ENCODE data around the gene SLCO6A1.

The SLCO6A1 gene

GRCh38 chr5:102498271-102499034, at the start of gene SLCO6A1:
TSS of gene SLCO6A1 (minus strand) at chr5:102499001. CDS start at chr5:102498844, 157 bp downstream.
- TF ChIP-seq, protein P1, sequence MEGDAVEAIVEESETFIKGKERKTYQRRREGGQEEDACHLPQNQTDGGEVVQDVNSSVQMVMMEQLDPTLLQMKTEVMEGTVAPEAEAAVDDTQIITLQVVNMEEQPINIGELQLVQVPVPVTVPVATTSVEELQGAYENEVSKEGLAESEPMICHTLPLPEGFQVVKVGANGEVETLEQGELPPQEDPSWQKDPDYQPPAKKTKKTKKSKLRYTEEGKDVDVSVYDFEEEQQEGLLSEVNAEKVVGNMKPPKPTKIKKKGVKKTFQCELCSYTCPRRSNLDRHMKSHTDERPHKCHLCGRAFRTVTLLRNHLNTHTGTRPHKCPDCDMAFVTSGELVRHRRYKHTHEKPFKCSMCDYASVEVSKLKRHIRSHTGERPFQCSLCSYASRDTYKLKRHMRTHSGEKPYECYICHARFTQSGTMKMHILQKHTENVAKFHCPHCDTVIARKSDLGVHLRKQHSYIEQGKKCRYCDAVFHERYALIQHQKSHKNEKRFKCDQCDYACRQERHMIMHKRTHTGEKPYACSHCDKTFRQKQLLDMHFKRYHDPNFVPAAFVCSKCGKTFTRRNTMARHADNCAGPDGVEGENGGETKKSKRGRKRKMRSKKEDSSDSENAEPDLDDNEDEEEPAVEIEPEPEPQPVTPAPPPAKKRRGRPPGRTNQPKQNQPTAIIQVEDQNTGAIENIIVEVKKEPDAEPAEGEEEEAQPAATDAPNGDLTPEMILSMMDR (conservative IDR thresholded peaks at IDR 0.05; ENCODE audit: low read length) = no peak
- no peak for DNase-seq (ENCODE audit: low read depth)
- no peak within 1 kb of the TSS for H3K4me3 ChIP-seq (ENCODE audit: low read length)

DNA sequence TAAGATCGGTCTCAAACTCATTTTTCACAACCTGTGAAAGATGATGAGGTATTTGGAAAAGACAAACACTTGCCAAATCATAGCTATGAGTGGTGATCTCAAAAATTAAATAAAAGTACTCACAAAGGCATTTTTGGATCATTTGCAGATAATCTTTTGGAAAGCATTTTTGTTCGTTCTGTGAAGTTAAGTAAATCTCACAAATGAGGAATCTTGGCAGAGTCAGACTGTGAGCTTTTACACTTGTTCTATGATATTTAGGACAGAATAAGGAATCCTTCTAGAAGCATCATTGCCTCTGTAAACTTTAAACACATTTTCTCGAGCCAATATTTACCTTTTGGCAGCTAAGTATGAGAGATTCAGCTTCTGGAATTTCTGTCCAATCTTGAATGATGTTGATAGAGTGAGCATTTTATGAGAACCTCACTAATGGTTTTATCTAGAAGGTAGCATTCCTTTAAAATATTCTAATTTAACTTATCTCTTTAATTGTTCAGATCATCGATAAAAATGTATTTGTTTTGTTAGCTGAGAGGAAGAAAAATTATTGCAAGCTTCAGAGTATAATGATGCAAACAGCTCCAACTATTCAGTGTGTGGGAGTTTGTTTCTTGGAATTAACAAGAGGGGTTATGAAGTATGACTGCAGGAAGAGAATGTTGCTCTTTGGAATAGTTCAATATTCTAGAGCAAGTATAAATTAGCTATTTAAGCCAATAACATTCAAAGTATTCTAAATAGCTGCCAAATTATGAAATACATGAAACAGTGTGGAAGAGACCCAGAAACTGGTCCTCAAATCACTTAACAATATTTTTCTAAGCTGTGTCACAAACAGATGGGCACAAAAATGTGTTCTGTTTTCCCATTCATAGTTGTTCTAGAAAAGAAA, 48.6 kb upstream of the SLCO6A1 start:
- DNase-seq (ENCODE audit: low read depth) = peak; percentile 79

GRCh38 chr5:102545175-102545574, 46.4 kb upstream of the SLCO6A1 start:
- H3K4me3 ChIP-seq (ENCODE audit: low read length) = no peak overlapping the region
- DNase-seq (ENCODE audit: low read depth) = no peak
- TF ChIP-seq, protein P1 (conservative IDR thresholded peaks at IDR 0.05; ENCODE audit: low read length) = peak; percentile 10; the same call in 1 of the 2 replicates

More for the DNA sequence above, 48.6 kb upstream of the SLCO6A1 start:
- TF ChIP-seq, protein P1 (conservative IDR thresholded peaks at IDR 0.05; ENCODE audit: low read length) = no peak
- no peak overlapping the region for H3K4me3 ChIP-seq (ENCODE audit: low read length)

GRCh38 chr5:102542057-102542456, 43.3 kb upstream of the SLCO6A1 start:
- TF ChIP-seq, protein P1 (conservative IDR thresholded peaks at IDR 0.05; ENCODE audit: low read length) = no peak
- no peak for DNase-seq (ENCODE audit: low read depth)
- H3K4me3 ChIP-seq (ENCODE audit: low read length) = no peak overlapping the region

DNA sequence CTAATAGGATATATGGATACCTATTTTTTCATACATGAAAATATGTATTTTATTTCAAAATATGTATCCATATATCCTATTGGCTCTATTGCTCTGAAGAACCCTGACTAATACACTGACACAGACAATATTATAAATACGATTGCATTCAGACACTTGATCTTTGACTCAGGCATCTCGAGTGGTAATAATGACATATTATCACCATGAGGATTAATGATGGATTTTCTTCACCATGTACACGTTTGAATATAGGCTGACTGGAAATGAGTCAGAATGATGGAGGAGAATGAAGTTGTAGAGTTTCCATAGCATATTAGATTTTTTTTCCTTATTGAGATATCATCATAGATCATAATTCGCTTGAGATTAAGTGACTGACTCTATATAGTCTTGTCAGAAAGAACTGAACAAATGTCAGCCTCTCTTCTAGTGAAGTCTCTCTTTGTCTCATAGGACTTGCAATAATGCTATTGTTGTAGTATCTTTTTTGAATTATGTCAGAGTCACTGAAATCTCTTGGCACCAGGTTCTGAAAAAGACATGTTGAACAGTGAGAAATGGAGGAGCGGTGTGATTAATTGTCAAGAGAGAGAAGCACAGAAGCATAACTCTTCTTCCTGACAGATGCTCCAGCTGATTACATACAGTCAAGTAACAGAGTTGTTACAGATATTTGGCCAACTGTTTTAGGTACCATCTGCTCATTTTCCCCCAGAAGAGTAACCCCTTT, 41.4 kb upstream of the SLCO6A1 start:
- TF ChIP-seq, protein P1 (conservative IDR thresholded peaks at IDR 0.05; ENCODE audit: low read length) = no peak
- no peak for DNase-seq (ENCODE audit: low read depth)
- H3K4me3 ChIP-seq (ENCODE audit: low read length) = no peak overlapping the region

- no peak overlapping the region for H3K4me3 ChIP-seq (ENCODE audit: low read length)
- no peak for DNase-seq (ENCODE audit: low read depth)
- TF ChIP-seq, protein P1 (conservative IDR thresholded peaks at IDR 0.05; ENCODE audit: low read length) = no peak
Observed at GRCh38 chr5:102539562-102539961, 40.8 kb upstream of the SLCO6A1 start.

All from AG10803 (cell line).